HG03039 (cell line): ENCODE results near the gene AP3D1.

Source experiments
- ATAC-seq: cut with Tn5 transposase; IDR thresholded peaks from one replicate; pipeline ENCODE4 v1.9.1; 2021; ENCODE audit warnings: mild to moderate bottlenecking, moderate library complexity; ENCODE audit not compliant: unreplicated experiment

AP3D1 gene

GRCh38 chr19:2050991-2051772 is 100.2 kb downstream of the AP3D1 start, which contains the start of gene MKNK2:
MKNK2 (minus strand) TSS chr19:2051244; CDS start chr19:2050851, 393 bp downstream.
- peak; percentile 48 for ATAC-seq
